ENCODE measurements around the gene SCG3. TPM values are rescaled to one million over a fixed set of nuclear protein-coding genes. Genes with fewer than 3 reads are reported as not detected.
A peak's percentile ranks its signal among the peaks of the same experiment; 100 is the strongest.

The SCG3 gene
- total RNA-seq, 2 donors from 2014 or later, result 0.15 TPM; not detected in 1

DNA sequence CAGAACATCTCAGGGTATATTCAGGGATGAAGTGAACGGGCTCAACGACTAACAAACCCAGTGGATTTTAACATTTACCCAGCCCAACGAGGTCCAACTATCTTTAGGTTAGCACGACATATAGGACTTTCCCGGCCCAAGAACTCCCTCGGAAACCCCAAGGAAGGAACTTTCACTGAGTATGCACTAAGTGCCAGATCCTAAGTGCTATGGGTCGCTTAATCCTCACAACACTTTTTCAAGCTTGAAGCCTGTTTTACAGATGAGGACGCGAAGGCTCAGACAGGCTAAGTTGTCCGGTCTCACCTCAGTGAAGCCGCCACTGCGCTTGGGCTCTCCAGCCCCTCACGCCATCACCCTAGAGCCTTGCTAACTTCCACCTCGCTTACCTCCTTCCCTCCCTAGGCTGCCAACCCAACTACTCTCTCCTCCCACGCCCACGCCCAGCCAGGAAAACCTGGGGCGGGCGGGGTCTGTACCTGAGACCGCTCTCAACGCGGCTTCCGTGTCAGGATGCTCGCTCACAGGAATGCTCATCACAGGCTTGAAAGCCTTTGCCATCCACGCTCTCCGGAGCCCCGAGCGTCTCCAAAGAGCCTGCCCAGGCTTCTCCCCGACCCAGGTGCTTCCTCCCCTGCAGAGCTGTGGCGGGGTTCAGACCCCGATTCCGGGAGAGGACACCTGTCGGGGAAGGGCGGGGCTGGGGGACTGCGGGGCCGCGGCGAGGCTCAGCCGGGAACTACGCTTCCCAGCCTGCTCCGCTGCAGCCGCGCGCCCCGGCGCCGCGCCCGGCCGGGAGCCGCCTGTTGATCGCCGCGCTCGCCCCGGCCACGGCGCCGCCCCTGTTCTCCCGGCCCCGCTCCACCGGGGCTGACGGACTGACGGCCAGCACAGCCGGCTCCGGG is 69.7 kb downstream of the SCG3 start, which contains the start of gene TMOD2:
TSS of gene TMOD2 (plus strand) at position 806 of the 905 bp plus-strand sequence. CDS start 14,845 bp downstream, outside the sequence.
- ATAC-seq, result peak; percentile 94
- DNase-seq, result peak; percentile 44
- intact Hi-C loops (cut with DNase I), result no loop called here

DNA sequence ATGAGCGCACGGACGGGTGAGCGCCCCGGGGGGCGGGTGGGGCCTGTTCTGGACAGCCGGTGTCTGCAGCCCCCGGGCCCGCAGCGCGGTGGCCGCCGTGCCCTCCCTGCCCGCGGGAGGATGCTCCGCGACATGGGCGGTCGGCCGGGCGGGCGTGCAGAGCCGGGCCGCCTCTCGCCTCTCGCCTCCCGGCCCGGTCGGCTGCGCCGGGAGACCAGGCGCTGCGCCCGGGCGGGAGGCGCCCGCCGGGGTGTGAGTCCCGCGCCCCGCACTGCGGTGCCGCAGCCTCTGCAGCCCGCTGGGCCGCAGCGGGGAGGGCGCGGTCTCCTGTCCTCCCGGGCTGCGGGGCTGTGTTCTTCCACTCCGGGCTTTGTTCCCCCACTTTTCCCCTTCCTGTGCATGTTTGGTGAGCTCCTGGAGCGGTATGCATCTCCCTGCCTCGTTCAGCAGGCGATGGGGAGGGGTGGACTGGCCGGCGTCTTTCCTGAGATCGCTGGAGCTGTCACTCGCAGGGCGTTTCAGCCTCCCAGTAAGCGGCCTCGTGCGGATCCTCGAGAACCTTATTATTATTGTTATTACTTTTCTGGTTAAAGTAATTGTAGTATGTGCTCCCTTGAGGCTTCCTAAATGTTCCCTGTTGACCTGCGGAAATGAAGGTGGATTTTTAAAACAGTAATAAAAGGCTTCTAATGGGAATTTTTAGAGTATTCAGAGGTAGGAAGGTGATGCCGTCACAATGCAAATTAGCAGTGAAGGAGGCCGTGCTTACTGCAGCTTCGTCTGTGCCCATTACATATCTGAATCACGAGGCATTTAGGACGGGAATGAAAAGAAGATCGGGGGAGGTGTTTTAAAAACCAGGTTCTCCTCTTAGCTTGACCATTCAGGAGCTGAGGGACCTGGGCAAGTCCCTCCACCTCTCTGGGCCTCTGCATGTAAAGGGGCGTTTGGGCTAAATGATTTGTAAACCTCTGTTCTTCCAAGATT is 70.7 kb downstream of the SCG3 start:
- peak; percentile 42 for DNase-seq
- intact Hi-C loops (cut with DNase I), result no loop called here
- ATAC-seq, result peak; percentile 66 to 68

DNA sequence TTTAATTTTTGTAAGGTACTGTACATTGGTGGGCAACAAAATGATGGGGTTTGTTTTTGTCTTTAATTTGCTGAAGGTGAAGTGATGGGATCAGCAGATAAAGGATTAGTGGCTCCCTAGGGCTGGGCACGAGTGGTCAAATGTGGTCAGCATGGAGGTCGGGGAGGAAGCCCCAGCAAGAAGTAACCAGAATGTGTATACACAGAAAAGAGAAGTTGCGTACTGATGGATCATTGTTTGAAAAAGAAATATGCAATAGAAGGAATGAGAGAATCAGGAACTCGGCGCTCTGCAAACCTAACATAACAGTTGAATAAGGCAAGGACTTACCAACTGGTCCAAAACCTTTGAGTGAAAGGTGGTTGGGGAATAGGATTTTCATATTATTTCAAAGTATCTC is 71.6 kb downstream of the SCG3 start:
- ATAC-seq (no peak), DNase-seq (no peak)
- intact Hi-C loops (cut with DNase I), result no loop called here

DNA sequence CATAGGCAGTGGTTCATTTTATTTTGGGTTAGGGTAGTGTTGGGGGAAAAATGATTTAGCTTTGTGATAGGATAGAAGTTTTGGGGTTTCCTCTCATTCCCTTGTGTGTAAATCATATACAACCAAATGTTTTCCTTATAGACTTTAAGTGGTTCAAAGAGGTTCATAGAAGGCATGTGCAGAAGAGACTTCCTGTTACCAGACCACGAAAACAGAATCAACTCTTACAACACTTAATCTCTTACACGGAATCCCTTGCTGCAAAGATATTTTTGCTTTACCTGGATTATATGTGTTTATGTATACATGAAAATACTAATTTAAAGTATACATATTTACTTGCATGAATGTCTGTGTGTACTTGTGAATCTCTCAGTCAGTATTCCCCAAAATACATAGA is 73.0 kb downstream of the SCG3 start:
- ATAC-seq (no peak), DNase-seq (no peak)
- intact Hi-C loops (cut with DNase I), result no loop called here

GRCh38 chr15:51755790-51756189 is 74.5 kb downstream of the SCG3 start:
- no peak for ATAC-seq
- no peak for DNase-seq
- intact Hi-C loops (cut with DNase I), result no loop called here

- DNase-seq, result no peak
- intact Hi-C loops (cut with DNase I), result no loop called here
- no peak for ATAC-seq
These were observed 75.2 kb downstream of the SCG3 start for GRCh38 chr15:51756482-51756881.

DNA sequence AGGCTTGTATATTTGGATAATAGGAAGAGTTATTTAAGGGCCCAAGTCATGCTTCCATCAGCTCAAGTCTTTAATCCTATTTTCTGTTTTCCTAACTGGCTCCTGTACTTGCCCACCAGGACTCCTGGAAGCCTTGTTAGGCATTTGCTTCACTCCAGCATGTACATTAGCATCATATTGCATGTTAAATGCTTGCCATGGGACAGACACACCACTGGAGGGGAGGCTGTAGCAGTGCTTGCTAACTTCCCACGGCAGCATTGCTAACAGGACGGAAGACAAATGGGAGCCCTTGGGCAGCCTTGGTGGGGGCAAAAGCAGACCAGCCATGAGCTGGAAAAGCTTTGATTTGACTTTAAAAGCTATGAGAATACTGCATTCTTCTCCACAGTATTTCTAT is 76.1 kb downstream of the SCG3 start:
- DNase-seq (no peak), ATAC-seq (no peak)
- intact Hi-C loops (cut with DNase I), result no loop called here

DNA sequence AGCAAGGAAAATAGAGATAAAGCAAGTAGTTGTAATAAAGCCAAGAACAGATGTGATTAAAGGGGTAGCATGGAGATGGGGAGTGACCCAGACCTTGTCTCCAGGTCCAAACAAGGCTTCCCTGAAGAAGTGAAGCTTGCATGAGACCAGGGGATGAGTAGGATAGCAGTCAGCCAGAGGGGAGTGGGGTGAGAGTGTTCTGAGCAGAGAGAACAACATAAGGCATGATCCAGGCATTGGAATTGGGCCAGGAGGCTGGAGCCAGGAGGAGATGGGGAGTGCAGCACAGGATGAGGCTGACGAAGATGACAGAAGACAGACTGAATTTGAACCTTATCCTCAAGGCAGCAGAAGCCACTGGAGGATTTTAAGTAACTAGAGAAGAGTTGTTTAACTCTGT is 77.3 kb downstream of the SCG3 start:
- intact Hi-C loops (cut with DNase I), result no loop called here
- ATAC-seq (peak; percentile 67 to 93), DNase-seq (peak; percentile 55)

DNA sequence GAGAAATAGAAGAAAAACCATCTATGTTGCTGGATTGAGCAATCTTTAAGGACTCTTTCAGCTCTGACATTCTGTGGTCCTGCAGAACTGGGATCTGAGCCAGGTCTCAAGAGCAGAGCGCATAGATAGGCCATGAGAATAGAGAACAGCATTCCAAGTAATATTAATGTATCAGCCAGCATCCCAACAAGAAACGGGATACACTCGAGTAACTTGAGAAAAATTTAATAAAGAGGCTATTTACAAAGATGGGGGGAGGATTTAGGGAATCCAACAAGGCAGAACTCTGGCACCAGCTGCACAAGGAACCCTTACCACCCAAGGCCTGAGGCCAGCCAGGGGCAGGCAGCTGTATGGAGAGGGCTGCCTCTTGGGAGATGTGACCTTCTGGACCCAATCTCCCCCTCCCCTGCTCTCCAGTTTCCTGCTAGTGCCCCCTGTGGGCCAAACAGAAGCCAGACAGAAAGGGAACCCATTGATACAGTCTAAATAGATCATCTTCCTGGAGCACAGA is 78.3 kb downstream of the SCG3 start:
- peak; percentile 71 for DNase-seq
- intact Hi-C loops (cut with DNase I), result no loop called here

GRCh38 chr15:51760805-51761204 is 79.5 kb downstream of the SCG3 start:
- no peak for ATAC-seq
- intact Hi-C loops (cut with DNase I), result no loop called here
- no peak for DNase-seq

More for the DNA sequence above, 78.3 kb downstream of the SCG3 start:
- ATAC-seq, result peak; percentile 85 to 87

DNA sequence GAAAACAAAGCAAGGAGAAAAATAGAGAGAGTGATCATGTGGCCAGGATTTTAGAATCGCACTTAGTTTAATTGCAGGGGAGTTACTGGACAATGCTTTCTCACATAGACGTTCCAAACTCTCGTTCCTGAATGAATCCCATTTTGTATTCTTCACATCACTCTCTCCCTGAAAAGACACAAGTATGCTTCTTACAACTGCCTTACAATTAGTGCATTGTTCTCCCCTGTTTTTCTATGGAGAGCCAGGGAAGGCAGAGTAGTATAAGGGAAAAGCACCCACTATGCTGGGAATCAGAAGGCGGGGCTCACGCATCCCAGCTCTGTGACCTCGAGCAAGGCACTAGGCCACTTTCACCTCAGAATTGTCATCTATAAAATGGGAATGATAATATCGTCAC is 84.4 kb downstream of the SCG3 start:
- ATAC-seq (no peak), DNase-seq (no peak)
- intact Hi-C loops (cut with DNase I), result no loop called here

- DNase-seq (no peak), ATAC-seq (no peak)
- intact Hi-C loops (cut with DNase I), result no loop called here
These were observed 85.0 kb downstream of the SCG3 start for GRCh38 chr15:51766341-51766740.

GRCh38 chr15:51768018-51768417 is 86.7 kb downstream of the SCG3 start:
- no peak for DNase-seq
- intact Hi-C loops (cut with DNase I), result no loop called here
- no peak for ATAC-seq

Other genes starting within 250 kb of the SCG3 start
- 10 to 100 TPM; 11.3 to 17.6 TPM for gene DMXL2, start 58.7 kb upstream of the SCG3 start, total RNA-seq
- gene LYSMD2, start 56.2 kb downstream of the SCG3 start, total RNA-seq, result 1 to 10 TPM; 6.2 to 9.2 TPM
- 10 to 100 TPM in 1 of 2 donors, 1 to 10 TPM in 1; 6.0 to 16.7 TPM for gene TMOD2, start 70.1 kb downstream of the SCG3 start, total RNA-seq
- 10 to 100 TPM; 22.7 to 23.9 TPM for gene TMOD3, start 148.2 kb downstream of the SCG3 start, total RNA-seq